Fibroblast of pulmonary artery (primary cell): ENCODE results near the gene RARA.

Experiments used
- DNase-seq: peaks from one replicate; pipeline ENCODE4 v3.0.0-alpha.2; 2010; ENCODE audit warnings: low read depth
- H3K4me3 ChIP-seq: replicated peaks from 2 replicates; pipeline ENCODE4 v1.5.1; 2011; ENCODE audit warnings: low read depth, mild to moderate bottlenecking, control low read depth, low read length, moderate library complexity
- TF ChIP-seq, protein P1 (sequence below): IDR thresholded peaks from 2 replicates; pipeline ENCODE4 v1.5.1; 2011; ENCODE audit warnings: mild to moderate bottlenecking, control low read depth, low read length, inconsistent platforms; ENCODE audit errors: missing control alignments

Gene RARA

GRCh38 chr17:40361925-40362695 is 53.1 kb downstream of the RARA start:
- DNase-seq = no peak
- TF ChIP-seq, protein P1, sequence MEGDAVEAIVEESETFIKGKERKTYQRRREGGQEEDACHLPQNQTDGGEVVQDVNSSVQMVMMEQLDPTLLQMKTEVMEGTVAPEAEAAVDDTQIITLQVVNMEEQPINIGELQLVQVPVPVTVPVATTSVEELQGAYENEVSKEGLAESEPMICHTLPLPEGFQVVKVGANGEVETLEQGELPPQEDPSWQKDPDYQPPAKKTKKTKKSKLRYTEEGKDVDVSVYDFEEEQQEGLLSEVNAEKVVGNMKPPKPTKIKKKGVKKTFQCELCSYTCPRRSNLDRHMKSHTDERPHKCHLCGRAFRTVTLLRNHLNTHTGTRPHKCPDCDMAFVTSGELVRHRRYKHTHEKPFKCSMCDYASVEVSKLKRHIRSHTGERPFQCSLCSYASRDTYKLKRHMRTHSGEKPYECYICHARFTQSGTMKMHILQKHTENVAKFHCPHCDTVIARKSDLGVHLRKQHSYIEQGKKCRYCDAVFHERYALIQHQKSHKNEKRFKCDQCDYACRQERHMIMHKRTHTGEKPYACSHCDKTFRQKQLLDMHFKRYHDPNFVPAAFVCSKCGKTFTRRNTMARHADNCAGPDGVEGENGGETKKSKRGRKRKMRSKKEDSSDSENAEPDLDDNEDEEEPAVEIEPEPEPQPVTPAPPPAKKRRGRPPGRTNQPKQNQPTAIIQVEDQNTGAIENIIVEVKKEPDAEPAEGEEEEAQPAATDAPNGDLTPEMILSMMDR = no peak
- H3K4me3 ChIP-seq = peak overlapping the region; percentile 53

GRCh38 chr17:40362696-40363110 is 53.7 kb downstream of the RARA start:
- TF ChIP-seq, protein P1 = peak; percentile 62
- DNase-seq = peak; percentile 75
- peak overlapping the region; percentile 53 for H3K4me3 ChIP-seq

DNA sequence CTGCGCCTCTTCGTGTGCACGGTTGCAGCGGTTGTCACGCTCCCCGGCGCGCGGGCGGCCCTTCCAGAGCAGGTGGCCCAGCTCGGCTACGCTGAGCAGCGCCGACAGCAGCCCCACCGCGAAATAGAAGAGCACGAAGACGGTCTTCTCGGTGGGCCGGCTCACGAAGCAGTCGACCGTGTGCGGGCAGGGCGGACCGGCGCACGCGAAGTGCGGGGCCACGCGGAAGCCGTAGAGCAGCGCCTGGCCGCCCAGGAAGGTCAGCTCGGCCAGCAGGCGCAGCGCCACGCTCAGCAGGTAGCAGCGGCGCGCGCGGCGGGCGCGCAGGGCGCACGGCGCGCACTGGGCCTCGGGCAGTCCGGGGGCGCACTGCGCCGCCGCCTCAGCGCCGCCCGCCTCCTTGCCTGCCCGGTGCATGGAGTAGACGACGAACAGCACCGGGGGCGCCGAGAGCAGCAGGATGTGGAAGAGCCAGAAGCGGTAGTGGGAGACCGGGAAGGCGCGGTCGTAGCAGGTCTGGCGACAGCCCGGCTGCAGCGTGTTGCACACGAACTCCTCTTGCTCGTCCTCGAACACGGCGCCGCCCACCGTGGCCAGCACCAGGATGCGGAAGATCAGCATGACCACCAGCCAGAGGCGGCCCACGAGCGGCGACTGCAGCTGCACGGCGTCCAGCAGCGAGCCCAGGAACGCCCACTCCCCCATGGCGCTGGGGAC is 54.3 kb downstream of the RARA start:
- TF ChIP-seq, protein P1 = no peak

DNA sequence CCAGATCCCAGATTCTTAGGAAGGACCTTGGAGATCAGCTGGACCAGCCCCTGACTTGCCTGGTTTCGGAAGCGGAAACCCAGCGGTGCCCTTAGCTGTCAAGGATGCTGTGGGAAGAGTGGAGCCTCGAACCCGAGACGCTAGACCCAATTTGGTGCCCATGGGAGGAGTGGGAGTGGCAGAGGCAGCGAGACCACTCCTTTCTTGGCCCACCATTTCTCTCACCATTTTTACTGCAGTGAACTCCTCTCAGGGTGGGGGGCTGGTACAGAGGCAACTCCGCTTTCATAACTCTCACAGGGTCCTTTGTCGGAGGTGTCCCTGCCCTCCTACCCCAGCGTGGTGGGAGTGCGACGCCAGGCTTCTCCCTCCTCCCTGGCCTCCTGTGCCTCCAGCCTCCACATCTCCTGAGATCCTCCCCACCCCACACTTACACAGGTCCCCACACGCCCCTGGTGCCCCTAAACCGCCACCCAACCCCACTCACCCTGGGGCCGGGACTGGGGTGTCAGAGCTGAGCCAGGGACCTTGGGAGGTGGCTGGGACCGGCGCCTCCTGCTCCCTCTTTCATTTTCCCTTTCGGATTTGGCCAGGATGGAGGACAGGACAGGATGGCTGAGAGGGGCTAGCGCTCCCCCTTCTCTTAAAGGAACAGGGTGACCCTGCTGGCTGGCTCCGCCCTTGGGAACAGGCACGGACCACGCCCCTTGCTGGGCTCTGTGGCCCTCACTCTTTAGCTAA is 55.3 kb downstream of the RARA start, which contains the start of gene GJD3:
GJD3 (minus strand) TSS at position 617 of the 741 bp plus-strand sequence. CDS start 922 bp downstream, outside the sequence.
- TF ChIP-seq, protein P1 = no peak
- H3K4me3 ChIP-seq = peak within 1 kb of the TSS; percentile 53
- no peak for DNase-seq

More for the DNA sequence above, 54.3 kb downstream of the RARA start:
- peak overlapping the region; percentile 53 for H3K4me3 ChIP-seq
- no peak for DNase-seq

- TF ChIP-seq, protein P1 = no peak
- H3K4me3 ChIP-seq = peak overlapping the region; percentile 53
- DNase-seq = no peak
Measured at GRCh38 chr17:40364906-40365305, 55.9 kb downstream of the RARA start.

DNA sequence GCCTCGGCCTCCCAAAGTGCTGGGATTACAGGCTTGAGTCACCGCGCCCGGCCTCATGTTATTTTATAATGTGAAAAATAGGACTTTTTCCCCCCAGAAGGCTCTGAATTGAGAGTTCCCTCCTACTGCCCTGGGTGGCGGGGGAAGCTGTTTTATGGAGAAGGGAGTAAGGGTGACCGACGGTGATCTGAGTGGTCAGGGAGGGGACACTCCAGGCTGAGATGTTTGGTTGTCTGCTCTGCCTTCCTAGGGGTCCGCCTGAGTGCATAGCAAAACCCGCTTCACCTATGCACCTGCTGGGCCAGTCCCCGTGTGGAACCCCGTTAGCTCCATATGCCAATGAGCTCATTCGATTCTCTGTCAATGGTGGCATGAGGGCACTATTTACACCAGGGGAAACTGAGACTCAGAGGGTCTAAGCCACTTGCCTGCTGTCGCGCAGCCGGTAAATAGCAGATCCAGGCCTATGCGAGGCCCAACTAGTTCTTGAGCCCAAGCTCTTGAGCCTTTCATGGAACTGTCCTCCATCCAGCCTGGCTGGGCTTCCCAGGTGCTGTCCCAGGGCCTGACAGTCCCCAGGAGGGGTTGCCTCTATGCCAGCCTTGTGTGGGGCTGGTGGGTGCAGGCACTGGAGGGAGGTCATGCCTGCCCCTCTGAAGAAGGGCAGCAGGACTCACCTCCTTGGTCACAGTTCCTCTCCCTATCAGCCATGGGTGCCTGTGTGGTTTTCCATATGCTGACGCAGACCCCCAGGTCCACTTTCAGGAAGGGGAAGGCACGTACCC is 57.3 kb downstream of the RARA start:
- no peak for DNase-seq
- H3K4me3 ChIP-seq = no peak overlapping the region
- TF ChIP-seq, protein P1 = no peak
